ENCODE measurements around the gene TARP.

Gene TARP

DNA sequence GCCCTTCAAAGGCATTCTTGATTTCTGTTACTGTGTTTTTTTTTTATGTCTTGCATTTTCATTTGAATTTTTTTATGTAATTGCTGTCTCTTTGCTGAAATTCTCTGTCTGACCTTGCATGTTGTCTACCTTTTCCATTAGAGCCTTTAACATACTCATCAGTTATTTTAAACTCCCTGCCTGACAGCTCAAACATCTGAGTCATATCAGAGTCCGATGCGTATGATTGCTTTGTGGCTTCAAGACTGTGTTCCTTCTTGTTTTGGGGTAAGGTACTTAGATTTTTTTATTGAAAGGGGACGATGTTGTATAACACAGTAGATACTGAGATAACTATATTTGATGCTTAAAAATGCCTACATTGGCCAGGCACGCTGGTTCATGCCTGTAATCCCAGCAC lies 9.7 kb upstream of the TARP start:
- no peak for DNase-seq (ENCODE audit: extremely low spot score)
- TF ChIP-seq, protein P1, sequence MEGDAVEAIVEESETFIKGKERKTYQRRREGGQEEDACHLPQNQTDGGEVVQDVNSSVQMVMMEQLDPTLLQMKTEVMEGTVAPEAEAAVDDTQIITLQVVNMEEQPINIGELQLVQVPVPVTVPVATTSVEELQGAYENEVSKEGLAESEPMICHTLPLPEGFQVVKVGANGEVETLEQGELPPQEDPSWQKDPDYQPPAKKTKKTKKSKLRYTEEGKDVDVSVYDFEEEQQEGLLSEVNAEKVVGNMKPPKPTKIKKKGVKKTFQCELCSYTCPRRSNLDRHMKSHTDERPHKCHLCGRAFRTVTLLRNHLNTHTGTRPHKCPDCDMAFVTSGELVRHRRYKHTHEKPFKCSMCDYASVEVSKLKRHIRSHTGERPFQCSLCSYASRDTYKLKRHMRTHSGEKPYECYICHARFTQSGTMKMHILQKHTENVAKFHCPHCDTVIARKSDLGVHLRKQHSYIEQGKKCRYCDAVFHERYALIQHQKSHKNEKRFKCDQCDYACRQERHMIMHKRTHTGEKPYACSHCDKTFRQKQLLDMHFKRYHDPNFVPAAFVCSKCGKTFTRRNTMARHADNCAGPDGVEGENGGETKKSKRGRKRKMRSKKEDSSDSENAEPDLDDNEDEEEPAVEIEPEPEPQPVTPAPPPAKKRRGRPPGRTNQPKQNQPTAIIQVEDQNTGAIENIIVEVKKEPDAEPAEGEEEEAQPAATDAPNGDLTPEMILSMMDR (IDR thresholded peaks at IDR 0.05; ENCODE audit: control extremely low read depth, extremely low read depth, low read depth, missing control alignments), result no peak
- ChIA-PET CTCF (interaction anchor here (2.5 kb wide), 1 partner anchor 52 kb away, joined by 6 read pairs; no protein-coding TSS in a partner anchor), POLR2A (no interaction called here)

DNA sequence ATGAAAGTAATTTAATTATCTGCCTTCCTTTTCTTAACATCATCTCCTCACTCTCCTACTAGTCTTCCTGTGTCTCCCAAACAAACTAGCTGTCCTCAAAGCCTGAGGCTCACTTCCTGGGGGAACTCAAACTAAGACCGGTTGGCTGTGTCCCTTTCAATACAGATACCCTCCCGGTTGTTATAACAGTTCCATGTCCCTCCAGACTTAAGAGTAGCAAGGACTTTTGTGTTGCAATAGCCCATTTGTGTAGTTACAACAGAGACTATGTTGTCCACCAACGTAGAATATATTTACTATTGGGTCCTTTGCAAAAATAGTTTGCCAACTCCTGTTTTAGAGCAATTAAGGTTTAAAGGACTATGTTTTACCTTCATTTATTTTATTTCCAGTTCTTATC lies 8.6 kb upstream of the TARP start:
- ChIA-PET CTCF (interaction anchor here (2.5 kb wide), 1 partner anchor 53 kb away, joined by 6 read pairs; no protein-coding TSS in a partner anchor), POLR2A (no interaction called here)
- TF ChIP-seq, protein P1 (IDR thresholded peaks at IDR 0.05; ENCODE audit: control extremely low read depth, extremely low read depth, low read depth, missing control alignments), result no peak
- DNase-seq (ENCODE audit: extremely low spot score), result no peak

DNA sequence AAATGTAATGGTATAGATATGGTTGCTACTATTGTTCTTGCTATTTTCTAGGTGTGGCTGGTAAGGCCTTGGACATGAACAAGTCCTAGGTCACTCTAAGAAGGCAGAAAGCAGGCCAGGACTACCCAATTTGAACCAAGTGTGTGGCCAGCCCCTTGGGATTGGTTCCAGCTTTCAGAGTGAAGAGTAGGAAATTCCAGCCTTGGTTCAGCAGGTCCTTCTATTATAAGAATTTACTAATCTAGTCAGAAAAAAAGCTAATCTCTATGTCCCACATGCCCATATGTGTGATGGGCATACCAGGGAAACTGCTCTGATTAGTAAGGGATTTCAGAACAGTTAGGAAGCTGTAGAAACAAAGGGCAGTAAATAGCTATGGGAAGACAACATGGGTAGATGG lies 7.8 kb upstream of the TARP start:
- DNase-seq (ENCODE audit: extremely low spot score), result no peak
- POLR2A ChIA-PET, result no interaction called here
- TF ChIP-seq, protein P1 (IDR thresholded peaks at IDR 0.05; ENCODE audit: control extremely low read depth, extremely low read depth, low read depth, missing control alignments), result no peak
- CTCF ChIA-PET, result interaction anchor here (0.9 to 2.5 kb wide), 2 partner anchors 11 to 54 kb away, joined by 3 to 6 read pairs; no protein-coding TSS in a partner anchor

DNA sequence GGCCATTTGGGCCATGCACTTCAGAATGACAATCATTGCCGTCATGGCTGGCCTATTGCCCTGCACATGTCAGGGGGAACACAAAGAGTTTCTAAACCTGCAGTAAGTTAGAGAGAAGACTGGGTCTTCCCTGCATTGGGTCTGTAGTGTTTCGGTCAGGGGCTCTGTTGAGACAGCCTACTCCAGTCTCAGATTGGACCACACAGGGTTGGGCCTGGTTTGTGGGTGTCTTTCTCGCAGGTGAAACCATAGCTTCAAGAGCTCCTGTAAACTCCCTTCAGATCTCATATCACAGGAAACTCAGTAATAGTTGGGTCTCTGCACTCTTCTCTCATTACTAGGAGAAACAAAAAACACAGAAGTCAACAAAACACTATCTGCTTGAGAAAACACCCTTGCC lies 7.3 kb upstream of the TARP start:
- CTCF ChIA-PET, result interaction anchor here (0.9 to 2.5 kb wide), 2 partner anchors 12 to 55 kb away, joined by 3 to 6 read pairs; no protein-coding TSS in a partner anchor
- TF ChIP-seq, protein P1 (IDR thresholded peaks at IDR 0.05; ENCODE audit: control extremely low read depth, extremely low read depth, low read depth, missing control alignments), result no peak
- no peak for DNase-seq (ENCODE audit: extremely low spot score)
- POLR2A ChIA-PET, result no interaction called here

DNA sequence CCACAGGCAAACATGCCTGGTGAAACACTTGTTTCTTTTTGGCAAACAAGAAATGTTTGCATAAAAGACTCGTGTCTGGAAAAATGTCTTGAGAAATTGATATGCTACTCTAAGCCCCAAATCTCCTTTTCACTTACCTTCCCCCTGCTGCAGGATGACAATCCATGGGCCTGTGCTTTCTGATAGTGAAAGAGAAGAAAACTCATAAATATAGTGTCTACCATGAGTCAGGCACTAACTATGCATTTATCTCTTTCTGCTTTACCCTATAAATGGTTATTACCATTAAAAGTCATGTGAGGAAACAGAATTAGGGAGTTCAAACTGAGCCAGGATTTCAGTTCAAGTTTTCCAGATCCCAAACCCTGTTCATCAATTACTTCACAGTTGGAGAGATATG lies 6.6 kb upstream of the TARP start:
- TF ChIP-seq, protein P1 (IDR thresholded peaks at IDR 0.05; ENCODE audit: control extremely low read depth, extremely low read depth, low read depth, missing control alignments), result no peak
- no peak for DNase-seq (ENCODE audit: extremely low spot score)
- CTCF ChIA-PET, result no interaction called here
- POLR2A ChIA-PET, result no interaction called here

DNA sequence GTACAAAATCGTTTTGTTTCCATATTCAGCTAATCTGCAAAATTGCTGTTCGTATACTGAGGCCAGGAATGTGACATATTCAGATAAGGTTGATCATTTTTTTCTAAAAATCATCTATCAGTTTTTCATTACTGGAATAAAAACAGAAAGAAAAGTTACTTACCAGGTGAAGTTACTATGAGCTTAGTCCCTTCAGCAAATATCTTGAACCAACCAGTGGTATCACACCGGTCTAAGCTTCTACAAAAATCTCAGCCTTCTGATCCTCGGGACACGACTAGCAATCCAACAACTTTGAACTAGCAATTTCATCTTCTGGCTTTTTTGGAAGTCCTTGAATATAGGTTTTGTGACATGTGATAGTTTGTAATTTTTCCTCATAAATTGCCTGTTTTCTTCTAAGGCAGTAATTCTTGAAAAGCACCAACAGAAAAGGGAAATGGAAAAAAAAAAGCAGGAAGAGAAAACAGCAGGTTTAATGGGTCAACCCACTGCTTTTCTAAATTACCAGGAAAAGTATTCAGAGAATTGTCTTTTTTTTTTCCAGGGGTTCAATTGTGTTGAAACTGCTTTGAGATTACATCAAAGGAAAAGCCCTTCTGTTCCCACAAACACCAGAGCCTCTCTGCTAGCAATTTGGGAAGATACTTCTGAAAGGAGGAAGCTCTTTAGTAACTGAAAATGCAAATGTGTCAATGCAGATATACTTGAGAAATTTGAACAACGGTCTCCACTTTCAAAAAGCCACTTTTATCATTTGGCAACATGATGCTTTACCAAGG lies 2.9 kb upstream of the TARP start:
- CTCF ChIA-PET, result interaction anchor here (3.0 kb wide), 1 partner anchor 61 kb away, joined by 8 read pairs; no protein-coding TSS in a partner anchor
- POLR2A ChIA-PET, result interaction anchor here (0.6 kb wide), 1 partner anchor 99 kb away, joined by 3 read pairs; no protein-coding TSS in a partner anchor
- DNase-seq (ENCODE audit: extremely low spot score), result no peak
- TF ChIP-seq, protein P1 (IDR thresholded peaks at IDR 0.05; ENCODE audit: control extremely low read depth, extremely low read depth, low read depth, missing control alignments), result no peak

Measured in GM10248 (cell line).